HEK293 (cell line): Measurements from ENCODE around the gene CDK14.

Source experiments
- CTCF ChIA-PET: fragments of 350-600 bp; formaldehyde crosslinking; extraction: SDS; loops from one replicate; lab custom pipeline; 2021; ENCODE audit warnings: antibody characterized with exemption; lab: Yijun Ruan, JAX
- POLR2A ChIA-PET: fragments of 300-600 bp; formaldehyde crosslinking; extraction: SDS; loops from one replicate; lab custom pipeline; 2020; ENCODE audit warnings: antibody characterized with exemption, inconsistent platforms; lab: Yijun Ruan, JAX
- H3K27ac ChIP-seq: fragments of 200-500 bp; sonication (Bioruptor generic); 2 replicates; pipeline ENCODE4 v1.5.1; 2014; ENCODE audit warnings: low read depth, low read length, control low read depth, inconsistent platforms; ENCODE audit errors: extremely low read depth
- H3K36me3 ChIP-seq, 2 experiments: fragments of 200-500 bp in 1 of 2; sonication (Bioruptor generic) in 1 of 2; 1 replicate in 1 of 2; 2 replicates in 1 of 2; pipeline ENCODE4 v1.5.1; 2014 to 2017; ENCODE audit warnings: inconsistent platforms in 2 of 2, low read length in 2 of 2; ENCODE audit not compliant: control insufficient read depth in 2 of 2, insufficient read depth in 1 of 2
- H3K4me1 ChIP-seq: fragments of 200-500 bp; sonication (Bioruptor generic); 2 replicates; pipeline ENCODE4 v1.5.1; 2014; ENCODE audit warnings: mild to moderate bottlenecking, low read length, inconsistent platforms; ENCODE audit not compliant: control insufficient read depth, insufficient read depth
- H3K4me3 ChIP-seq: 2 replicates; pipeline ENCODE4 v1.5.1; 2011; ENCODE audit warnings: low read depth, mild to moderate bottlenecking, control low read depth, low read length, moderate library complexity
- H3K9me3 ChIP-seq: fragments of 200-500 bp; sonication (Bioruptor generic); 2 replicates; pipeline ENCODE4 v1.5.1; 2014; ENCODE audit warnings: low read depth, low read length, inconsistent platforms; ENCODE audit not compliant: control insufficient read depth, insufficient read depth
- GLI4 ChIP-seq: fragments of 450-650 bp; formaldehyde crosslinking; IDR thresholded peaks from 2 replicates; pipeline ENCODE4 v1.5.1; 2016; ENCODE audit warnings: missing biosample characterization, missing genetic modification characterization
- SALL2 ChIP-seq: fragments of 450-650 bp; formaldehyde crosslinking; IDR thresholded peaks from 2 replicates; pipeline ENCODE4 v1.5.0; 2017; ENCODE audit warnings: missing biosample characterization, mild to moderate bottlenecking, missing genetic modification characterization, borderline replicate concordance
- SP2 ChIP-seq: fragments of 450-650 bp; formaldehyde crosslinking; IDR thresholded peaks from 2 replicates; pipeline ENCODE4 v1.5.1; 2016; ENCODE audit warnings: missing biosample characterization, missing genetic modification characterization
- YY1 ChIP-seq: fragments of 450-650 bp; formaldehyde crosslinking; IDR thresholded peaks from 2 replicates; pipeline ENCODE4 v1.5.1; 2018; ENCODE audit warnings: missing biosample characterization, missing genetic modification characterization
- ZBTB44 ChIP-seq: fragments of 450-650 bp; IDR thresholded peaks from 2 replicates; pipeline ENCODE4 v1.5.1; 2018; ENCODE audit warnings: missing biosample characterization, mild to moderate bottlenecking, missing genetic modification characterization
- ZNF112 ChIP-seq: fragments of 450-650 bp; formaldehyde crosslinking; IDR thresholded peaks from 2 replicates; pipeline ENCODE4 v1.5.0; 2017; ENCODE audit warnings: missing biosample characterization, missing genetic modification characterization
- ZNF121 ChIP-seq: fragments of 450-650 bp; formaldehyde crosslinking; IDR thresholded peaks from 2 replicates; pipeline ENCODE4 v1.5.1; 2016; ENCODE audit warnings: missing biosample characterization, missing genetic modification characterization
- ZNF146 ChIP-seq: fragments of 450-650 bp; formaldehyde crosslinking; IDR thresholded peaks from 2 replicates; pipeline ENCODE4 v1.5.1; 2016; ENCODE audit warnings: missing biosample characterization, missing genetic modification characterization
- ZNF221 ChIP-seq: fragments of 450-650 bp; formaldehyde crosslinking; IDR thresholded peaks from 2 replicates; pipeline ENCODE4 v1.5.1; 2017; ENCODE audit warnings: missing biosample characterization, missing genetic modification characterization, borderline replicate concordance
- ZNF404 ChIP-seq: fragments of 450-650 bp; formaldehyde crosslinking; IDR thresholded peaks from 2 replicates; pipeline ENCODE4 v1.5.1; 2017; ENCODE audit warnings: missing biosample characterization, missing genetic modification characterization
- ZNF518A ChIP-seq: fragments of 450-650 bp; formaldehyde crosslinking; conservative IDR thresholded peaks from 2 replicates; pipeline ENCODE4 v1.5.1; 2016; ENCODE audit warnings: low read depth, missing biosample characterization, missing genetic modification characterization
- ZNF610 ChIP-seq: fragments of 450-650 bp; formaldehyde crosslinking; IDR thresholded peaks from 2 replicates; pipeline ENCODE4 v1.5.1; 2016; ENCODE audit warnings: missing biosample characterization, missing genetic modification characterization, borderline replicate concordance
- ZNF626 ChIP-seq: fragments of 450-650 bp; sonication (Bioruptor Pico); formaldehyde crosslinking; IDR thresholded peaks from 2 replicates; pipeline ENCODE4 v1.5.1; 2018; ENCODE audit warnings: missing biosample characterization, missing genetic modification characterization, inconsistent platforms
- ZNF692 ChIP-seq: fragments of 450-650 bp; formaldehyde crosslinking; IDR thresholded peaks from 2 replicates; pipeline ENCODE4 v1.5.1; 2016; ENCODE audit warnings: missing biosample characterization, missing genetic modification characterization
- ZNF792 ChIP-seq: fragments of 450-650 bp; formaldehyde crosslinking; IDR thresholded peaks from 2 replicates; pipeline ENCODE4 v1.5.1; 2016; ENCODE audit warnings: missing biosample characterization, missing genetic modification characterization
- ZSCAN4 ChIP-seq: fragments of 450-650 bp; formaldehyde crosslinking; IDR thresholded peaks from 2 replicates; pipeline ENCODE4 v1.5.1; 2017; ENCODE audit warnings: missing biosample characterization, missing genetic modification characterization
- TF ChIP-seq, protein P1 (sequence below): fragments of 450-650 bp; formaldehyde crosslinking; IDR thresholded peaks from 2 replicates; pipeline ENCODE4 v1.5.1; 2016; ENCODE audit warnings: missing biosample characterization, missing genetic modification characterization, low read depth
- TF ChIP-seq, protein P2 (sequence below): fragments of 450-650 bp; formaldehyde crosslinking; conservative IDR thresholded peaks from 2 replicates; pipeline ENCODE4 v1.5.1; 2016; ENCODE audit warnings: low read depth, missing biosample characterization, missing genetic modification characterization

CDK14 gene

DNA sequence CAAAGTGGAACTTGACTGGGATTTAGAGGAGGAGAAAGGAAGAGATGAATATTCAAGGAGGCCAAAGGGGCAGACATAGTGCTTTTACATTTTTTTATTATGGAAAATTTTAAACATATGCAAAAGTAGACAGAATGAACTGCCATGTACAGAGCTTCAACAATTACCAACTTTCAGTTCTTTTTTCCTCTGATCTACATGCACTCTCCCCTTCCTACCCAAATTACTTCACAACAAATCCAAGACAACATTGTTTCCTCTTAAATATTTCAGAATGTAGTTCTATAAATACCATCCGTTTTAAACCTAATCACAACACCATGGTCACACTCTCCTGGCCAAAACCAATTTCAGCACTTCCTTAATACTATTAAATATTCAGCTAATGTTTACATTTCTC, 584.6 kb downstream of the CDK14 start (continued):
- TF ChIP-seq, protein P1, sequence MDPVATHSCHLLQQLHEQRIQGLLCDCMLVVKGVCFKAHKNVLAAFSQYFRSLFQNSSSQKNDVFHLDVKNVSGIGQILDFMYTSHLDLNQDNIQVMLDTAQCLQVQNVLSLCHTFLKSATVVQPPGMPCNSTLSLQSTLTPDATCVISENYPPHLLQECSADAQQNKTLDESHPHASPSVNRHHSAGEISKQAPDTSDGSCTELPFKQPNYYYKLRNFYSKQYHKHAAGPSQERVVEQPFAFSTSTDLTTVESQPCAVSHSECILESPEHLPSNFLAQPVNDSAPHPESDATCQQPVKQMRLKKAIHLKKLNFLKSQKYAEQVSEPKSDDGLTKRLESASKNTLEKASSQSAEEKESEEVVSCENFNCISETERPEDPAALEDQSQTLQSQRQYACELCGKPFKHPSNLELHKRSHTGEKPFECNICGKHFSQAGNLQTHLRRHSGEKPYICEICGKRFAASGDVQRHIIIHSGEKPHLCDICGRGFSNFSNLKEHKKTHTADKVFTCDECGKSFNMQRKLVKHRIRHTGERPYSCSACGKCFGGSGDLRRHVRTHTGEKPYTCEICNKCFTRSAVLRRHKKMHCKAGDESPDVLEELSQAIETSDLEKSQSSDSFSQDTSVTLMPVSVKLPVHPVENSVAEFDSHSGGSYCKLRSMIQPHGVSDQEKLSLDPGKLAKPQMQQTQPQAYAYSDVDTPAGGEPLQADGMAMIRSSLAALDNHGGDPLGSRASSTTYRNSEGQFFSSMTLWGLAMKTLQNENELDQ = no peak
- TF ChIP-seq ZBTB44 (tag by site-specific recombination) (no peak), ZNF626 (no peak), ZNF792 (tag by site-specific recombination) (no peak)

GRCh38 chr7:91181949-91182348, 585.8 kb downstream of the CDK14 start:
- Histone ChIP-seq H3K9me3 (no peaks in the 10 kb centered on the region), H3K27ac (no peak overlapping the region), H3K36me3 (no peaks in the 10 kb centered on the region), H3K4me3 (no peak overlapping the region), H3K4me1 (0 out of 2 replicates have a peak, but pooled peaks cover 2% of the 10 kb centered on the region)
- CTCF ChIA-PET = interaction anchor here (0.9 kb wide), 1 partner anchor 18 kb away, joined by 3 read pairs; no protein-coding TSS in a partner anchor
- POLR2A ChIA-PET = no interaction called here
- TF ChIP-seq SALL2 (tag by site-specific recombination) (no peak), ZNF404 (tag by site-specific recombination) (no peak), ZNF146 (tag by site-specific recombination) (no peak), YY1 (tag by site-specific recombination) (no peak), ZNF112 (tag by site-specific recombination) (no peak), ZNF610 (no peak), ZNF692 (no peak), ZNF121 (no peak), SP2 (tag by site-specific recombination) (no peak), ZSCAN4 (tag by site-specific recombination) (no peak), GLI4 (tag by site-specific recombination) (no peak), ZNF221 (tag by site-specific recombination) (no peak), ZNF518A (no peak)
- TF ChIP-seq, protein P1 = no peak
- TF ChIP-seq, protein P2, sequence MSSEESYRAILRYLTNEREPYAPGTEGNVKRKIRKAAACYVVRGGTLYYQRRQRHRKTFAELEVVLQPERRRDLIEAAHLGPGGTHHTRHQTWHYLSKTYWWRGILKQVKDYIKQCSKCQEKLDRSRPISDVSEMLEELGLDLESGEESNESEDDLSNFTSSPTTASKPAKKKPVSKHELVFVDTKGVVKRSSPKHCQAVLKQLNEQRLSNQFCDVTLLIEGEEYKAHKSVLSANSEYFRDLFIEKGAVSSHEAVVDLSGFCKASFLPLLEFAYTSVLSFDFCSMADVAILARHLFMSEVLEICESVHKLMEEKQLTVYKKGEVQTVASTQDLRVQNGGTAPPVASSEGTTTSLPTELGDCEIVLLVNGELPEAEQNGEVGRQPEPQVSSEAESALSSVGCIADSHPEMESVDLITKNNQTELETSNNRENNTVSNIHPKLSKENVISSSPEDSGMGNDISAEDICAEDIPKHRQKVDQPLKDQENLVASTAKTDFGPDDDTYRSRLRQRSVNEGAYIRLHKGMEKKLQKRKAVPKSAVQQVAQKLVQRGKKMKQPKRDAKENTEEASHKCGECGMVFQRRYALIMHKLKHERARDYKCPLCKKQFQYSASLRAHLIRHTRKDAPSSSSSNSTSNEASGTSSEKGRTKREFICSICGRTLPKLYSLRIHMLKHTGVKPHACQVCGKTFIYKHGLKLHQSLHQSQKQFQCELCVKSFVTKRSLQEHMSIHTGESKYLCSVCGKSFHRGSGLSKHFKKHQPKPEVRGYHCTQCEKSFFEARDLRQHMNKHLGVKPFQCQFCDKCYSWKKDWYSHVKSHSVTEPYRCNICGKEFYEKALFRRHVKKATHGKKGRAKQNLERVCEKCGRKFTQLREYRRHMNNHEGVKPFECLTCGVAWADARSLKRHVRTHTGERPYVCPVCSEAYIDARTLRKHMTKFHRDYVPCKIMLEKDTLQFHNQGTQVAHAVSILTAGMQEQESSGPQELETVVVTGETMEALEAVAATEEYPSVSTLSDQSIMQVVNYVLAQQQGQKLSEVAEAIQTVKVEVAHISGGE (tag by site-specific recombination) = no peak
